Measurements from ENCODE around the gene NPHP4. TPM values are rescaled to one million over a fixed set of nuclear protein-coding genes. Genes with fewer than 3 reads are reported as not detected.

Gene NPHP4
- polyA plus RNA-seq, 1 donor (not counting 4 experiments of a cell fraction or from before 2014, with no cell fraction given), result 3.7 TPM

- H3K9ac ChIP-seq (ENCODE audit: control insufficient read depth, extremely low read depth, insufficient read depth, low read length), result peak overlapping the region; percentile 58
- FAIRE-seq (no peak), DNase-seq (ENCODE audit: low read depth, low spot score) (no peak)
- no peaks in the 10 kb centered on the region for H3K9me1 ChIP-seq (ENCODE audit: control insufficient read depth, extremely low read depth, insufficient read depth, low read length)
- peaks cover 14% of the 10 kb centered on the region for H3K4me1 ChIP-seq (ENCODE audit: control insufficient read depth, extremely low read depth, insufficient read depth, low read length)
- no peaks in the 10 kb centered on the region for H3K36me3 ChIP-seq (ENCODE audit: control insufficient read depth in 2 of 2, extremely low read depth in 1 of 2, insufficient read depth in 2 of 2, low read length in 2 of 2)
- H3K79me2 ChIP-seq (ENCODE audit: control insufficient read depth, insufficient read depth, low read length), result peaks cover 7% of the 10 kb centered on the region
- peak overlapping the region; percentile 87 for H3K4me2 ChIP-seq (ENCODE audit: control insufficient read depth, extremely low read depth, insufficient read depth, low read depth, low read length)
- H2AFZ ChIP-seq (ENCODE audit: control insufficient read depth, low read length), result peak overlapping the region; percentile 84
- H4K20me1 ChIP-seq (ENCODE audit: control insufficient read depth, extremely low read depth, insufficient read depth, low read length), result peaks cover 4% of the 10 kb centered on the region
- H3K27me3 ChIP-seq (ENCODE audit: control insufficient read depth, extremely low read depth, insufficient read depth, low read length), result no peaks in the 10 kb centered on the region
- no peak overlapping the region for H3K27ac ChIP-seq (ENCODE audit: control insufficient read depth, insufficient read depth, low read length)
- no peaks in the 10 kb centered on the region for H3K9me3 ChIP-seq (ENCODE audit: control insufficient read depth, low read depth, low read length)
- H3K4me3 ChIP-seq (ENCODE audit: control insufficient read depth in 2 of 3, extremely low read depth in 1 of 3, insufficient read depth in 2 of 3, low read depth in 1 of 3, low read length in 3 of 3), result peak overlapping the region; percentile 65 to 87 (median 79)
- dilution Hi-C loops (cut with MboI; ENCODE audit: extremely low pct_ligation_motif_present, low sequenced_read_pairs), result no loop called here
- no peak for TF ChIP-seq EZH2 (IDR thresholded peaks at IDR 0.05; ENCODE audit: low read length)
- TF ChIP-seq, protein P1, sequence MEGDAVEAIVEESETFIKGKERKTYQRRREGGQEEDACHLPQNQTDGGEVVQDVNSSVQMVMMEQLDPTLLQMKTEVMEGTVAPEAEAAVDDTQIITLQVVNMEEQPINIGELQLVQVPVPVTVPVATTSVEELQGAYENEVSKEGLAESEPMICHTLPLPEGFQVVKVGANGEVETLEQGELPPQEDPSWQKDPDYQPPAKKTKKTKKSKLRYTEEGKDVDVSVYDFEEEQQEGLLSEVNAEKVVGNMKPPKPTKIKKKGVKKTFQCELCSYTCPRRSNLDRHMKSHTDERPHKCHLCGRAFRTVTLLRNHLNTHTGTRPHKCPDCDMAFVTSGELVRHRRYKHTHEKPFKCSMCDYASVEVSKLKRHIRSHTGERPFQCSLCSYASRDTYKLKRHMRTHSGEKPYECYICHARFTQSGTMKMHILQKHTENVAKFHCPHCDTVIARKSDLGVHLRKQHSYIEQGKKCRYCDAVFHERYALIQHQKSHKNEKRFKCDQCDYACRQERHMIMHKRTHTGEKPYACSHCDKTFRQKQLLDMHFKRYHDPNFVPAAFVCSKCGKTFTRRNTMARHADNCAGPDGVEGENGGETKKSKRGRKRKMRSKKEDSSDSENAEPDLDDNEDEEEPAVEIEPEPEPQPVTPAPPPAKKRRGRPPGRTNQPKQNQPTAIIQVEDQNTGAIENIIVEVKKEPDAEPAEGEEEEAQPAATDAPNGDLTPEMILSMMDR (optimal IDR thresholded peaks at IDR 0.05 in 1 of 3, IDR thresholded peaks at IDR 0.05 in 1 of 3, conservative IDR thresholded peaks at IDR 0.05 in 1 of 3; ENCODE audit: extremely low read depth in 1 of 3, insufficient read depth in 2 of 3, low read length in 3 of 3), result no peak
Observed at GRCh38 chr1:5992814-5993555, 760 bp upstream of the NPHP4 start.

DNA sequence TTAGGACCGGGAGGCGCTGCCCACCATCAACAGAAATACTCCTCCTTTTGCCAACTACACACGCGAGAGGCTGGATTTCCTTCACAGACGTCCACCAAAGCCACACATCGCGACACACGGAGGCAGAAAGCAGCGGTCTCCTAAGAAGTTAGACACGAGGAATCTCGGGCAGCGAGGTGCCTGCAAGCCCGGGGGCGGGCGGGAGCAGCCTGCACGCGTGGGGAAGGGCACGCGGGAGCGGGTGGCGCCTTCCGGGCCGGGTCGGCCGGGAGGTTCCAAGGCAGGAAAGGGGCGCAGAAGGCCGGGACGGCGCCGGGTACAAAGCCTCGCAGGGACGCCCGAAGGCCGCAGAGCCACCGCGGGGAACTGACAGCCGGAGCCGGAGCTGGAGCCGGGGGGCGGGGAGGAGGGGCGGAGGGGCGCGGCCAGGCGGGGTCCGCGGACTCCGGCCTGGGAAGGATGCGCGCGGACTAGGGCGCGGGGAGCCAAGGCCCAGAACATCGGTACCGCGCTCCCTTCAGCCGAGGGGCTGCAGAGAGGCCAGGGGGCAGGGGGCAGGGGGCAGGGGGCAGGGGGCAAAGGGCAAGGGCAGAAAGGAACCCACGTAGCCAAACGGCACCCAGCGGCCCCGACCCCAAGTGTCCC lies 722 bp downstream of the NPHP4 start:
- FAIRE-seq, result no peak
- peaks cover 7% of the 10 kb centered on the region for H3K79me2 ChIP-seq (ENCODE audit: control insufficient read depth, insufficient read depth, low read length)
- H3K4me1 ChIP-seq (ENCODE audit: control insufficient read depth, extremely low read depth, insufficient read depth, low read length), result peaks cover 14% of the 10 kb centered on the region
- H3K9me3 ChIP-seq (ENCODE audit: control insufficient read depth, low read depth, low read length), result no peaks in the 10 kb centered on the region
- no peaks in the 10 kb centered on the region for H3K27me3 ChIP-seq (ENCODE audit: control insufficient read depth, extremely low read depth, insufficient read depth, low read length)
- peak overlapping the region; percentile 82 for H3K9ac ChIP-seq (ENCODE audit: control insufficient read depth, extremely low read depth, insufficient read depth, low read length)
- peak overlapping the region; percentile 70 for H3K4me2 ChIP-seq (ENCODE audit: control insufficient read depth, extremely low read depth, insufficient read depth, low read depth, low read length)
- no peaks in the 10 kb centered on the region for H3K36me3 ChIP-seq (ENCODE audit: control insufficient read depth in 2 of 2, extremely low read depth in 1 of 2, insufficient read depth in 2 of 2, low read length in 2 of 2)
- H2AFZ ChIP-seq (ENCODE audit: control insufficient read depth, low read length), result peak overlapping the region; percentile 87
- TF ChIP-seq, protein P1 (optimal IDR thresholded peaks at IDR 0.05 in 1 of 3, IDR thresholded peaks at IDR 0.05 in 1 of 3, conservative IDR thresholded peaks at IDR 0.05 in 1 of 3; ENCODE audit: extremely low read depth in 1 of 3, insufficient read depth in 2 of 3, low read length in 3 of 3), result no peak
- TF ChIP-seq EZH2 (IDR thresholded peaks at IDR 0.05; ENCODE audit: low read length), result no peak
- H3K9me1 ChIP-seq (ENCODE audit: control insufficient read depth, extremely low read depth, insufficient read depth, low read length), result no peaks in the 10 kb centered on the region
- H3K4me3 ChIP-seq (ENCODE audit: control insufficient read depth in 2 of 3, extremely low read depth in 1 of 3, insufficient read depth in 2 of 3, low read depth in 1 of 3, low read length in 3 of 3), result peak overlapping the region; percentile 78 to 87 (median 79)
- no peaks in the 10 kb centered on the region for H4K20me1 ChIP-seq (ENCODE audit: control insufficient read depth, extremely low read depth, insufficient read depth, low read length)
- no peak for DNase-seq (ENCODE audit: low read depth, low spot score)
- H3K27ac ChIP-seq (ENCODE audit: control insufficient read depth, insufficient read depth, low read length), result peak overlapping the region; percentile 85
- dilution Hi-C loops (cut with MboI; ENCODE audit: extremely low pct_ligation_motif_present, low sequenced_read_pairs), result no loop called here
